Renal cortex interstitium (tissue), 11 donors: Measurements from ENCODE around the gene SFXN5. TPM values are rescaled to one million over a fixed set of nuclear protein-coding genes. Genes with fewer than 3 reads are reported as not detected.

Experiments
- DNase-seq, 11 donors: peaks; one replicate each; pipeline ENCODE4 v3.0.0-alpha.2; 2013; ENCODE audit warnings: low read depth in 9 of 11, low spot score in 4 of 11; ENCODE audit errors: extremely low read depth in 1 of 11
- polyA plus RNA-seq, 3 donors: library from polyadenylated mRNA; unstranded; fragments of 120-200 nt; gene quantifications; one replicate each; pipeline ENCODE4 v1.2.1, GENCODE V29; 2013; ENCODE audit not compliant: insufficient read length in 3 of 3

Gene SFXN5
- polyA plus RNA-seq, 3 donors, result 23.4 to 27.6 (median 24.7) TPM

DNA sequence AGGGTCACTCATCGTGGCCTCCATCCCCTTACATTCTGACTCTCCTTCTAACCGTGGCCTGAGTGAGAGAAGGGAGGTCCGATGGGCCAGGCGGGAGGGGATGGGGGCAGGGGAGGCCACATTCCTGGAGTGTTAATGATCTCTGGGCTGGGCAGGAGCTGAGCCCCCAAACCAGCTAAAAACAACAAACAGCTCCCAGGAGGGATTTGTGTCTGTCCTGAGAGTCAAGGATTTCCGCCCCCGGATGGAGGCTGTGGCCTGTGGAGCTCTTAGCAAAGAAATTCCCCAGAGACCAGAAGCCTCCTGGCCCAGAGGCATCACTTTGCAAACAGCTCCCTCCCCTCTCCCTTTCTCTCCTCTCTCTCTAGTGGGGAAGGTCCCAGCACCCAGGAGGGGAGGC is 130.7 kb downstream of the SFXN5 start:
- DNase-seq, result no peak

DNA sequence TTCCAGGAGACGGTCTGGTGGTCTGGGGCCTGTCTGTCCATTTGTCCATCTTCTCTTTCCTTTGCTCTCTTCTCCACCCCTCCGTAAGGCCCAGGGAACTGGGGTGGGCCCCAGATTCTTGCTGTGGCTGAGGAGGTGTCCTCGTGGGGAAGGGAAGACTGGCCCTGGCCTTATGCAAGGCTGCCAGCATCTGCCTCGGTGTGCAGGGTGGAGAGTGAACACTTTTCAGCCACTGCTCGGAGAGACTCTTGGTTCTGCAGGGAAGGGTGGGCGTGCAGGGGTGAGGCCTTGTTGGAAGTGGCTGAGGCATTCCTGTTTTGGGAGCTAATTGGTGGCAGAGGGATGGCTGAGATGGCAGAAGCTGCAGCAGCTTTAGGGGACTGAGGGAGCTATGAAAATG is 131.2 kb downstream of the SFXN5 start:
- DNase-seq, result no peak

DNA sequence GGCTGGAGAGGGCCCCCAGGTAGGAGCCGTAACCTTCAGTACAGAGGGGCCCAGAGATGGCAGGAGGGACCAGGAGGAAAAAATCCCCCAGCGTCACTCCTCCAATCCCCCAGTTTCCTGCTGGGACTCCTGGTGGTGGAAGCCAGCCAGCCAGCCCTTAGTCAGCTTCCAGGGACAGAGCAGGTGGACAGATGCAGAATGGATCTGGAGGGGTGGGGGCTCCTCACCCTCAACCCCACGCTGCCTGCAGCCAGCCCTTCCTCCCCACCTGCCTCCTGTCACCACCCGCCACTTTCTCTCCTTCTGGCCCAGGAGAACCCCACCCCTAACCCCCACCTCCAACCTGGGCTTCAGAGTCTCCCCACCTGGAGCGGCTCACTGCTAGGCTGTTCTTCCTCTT is 133.1 kb downstream of the SFXN5 start:
- DNase-seq, result no peak

DNA sequence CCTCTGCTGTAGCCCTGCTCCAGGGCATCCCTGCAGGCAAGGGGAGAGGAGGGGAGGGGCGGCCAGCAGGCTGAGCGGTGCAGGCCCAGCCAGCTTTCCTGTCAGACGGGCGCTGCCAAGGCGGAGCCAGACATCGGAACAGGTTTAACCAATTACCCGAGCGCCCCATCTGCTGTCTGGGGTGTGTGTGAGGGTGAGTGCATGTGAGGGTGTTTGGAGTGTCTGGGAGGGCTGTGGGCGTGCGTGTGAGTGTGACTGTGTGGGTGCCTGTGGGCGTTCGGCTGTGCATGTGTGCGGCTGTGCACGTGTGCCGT is 134.2 kb downstream of the SFXN5 start:
- DNase-seq, result no peak

DNA sequence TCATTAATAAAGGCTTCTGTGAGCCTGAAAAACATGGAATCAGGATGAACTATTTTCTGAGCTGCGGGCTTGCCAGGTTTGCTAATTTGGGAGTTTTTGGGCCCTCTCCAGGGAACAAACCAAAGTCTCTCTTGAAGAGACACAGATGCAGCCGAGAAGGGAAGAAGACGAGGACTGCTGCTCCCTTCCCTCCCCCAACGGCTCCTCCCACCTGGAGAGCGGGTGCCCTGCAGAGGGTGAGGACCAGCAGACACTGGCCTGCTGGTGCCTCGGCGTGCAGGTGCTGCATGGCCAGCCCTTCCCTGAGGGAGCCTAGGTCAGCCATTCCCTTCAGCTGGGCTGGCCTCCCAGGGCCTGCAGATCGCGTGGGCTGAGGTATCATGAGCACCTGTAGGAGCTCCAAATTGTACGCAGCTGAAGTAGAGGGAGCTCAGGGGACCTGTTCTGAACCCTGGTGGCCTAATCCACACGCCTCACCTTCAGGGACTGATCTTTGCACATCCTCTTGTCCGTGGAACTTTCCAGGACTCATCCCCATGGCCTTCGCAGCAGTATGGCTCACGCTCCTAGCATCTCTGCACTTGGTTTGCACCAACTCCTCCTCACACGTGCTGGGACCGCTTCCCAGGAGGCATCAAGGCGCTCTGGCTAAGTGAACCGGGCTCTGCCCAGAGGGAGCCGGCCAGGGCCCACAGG is 134.7 kb downstream of the SFXN5 start:
- DNase-seq, result no peak

DNA sequence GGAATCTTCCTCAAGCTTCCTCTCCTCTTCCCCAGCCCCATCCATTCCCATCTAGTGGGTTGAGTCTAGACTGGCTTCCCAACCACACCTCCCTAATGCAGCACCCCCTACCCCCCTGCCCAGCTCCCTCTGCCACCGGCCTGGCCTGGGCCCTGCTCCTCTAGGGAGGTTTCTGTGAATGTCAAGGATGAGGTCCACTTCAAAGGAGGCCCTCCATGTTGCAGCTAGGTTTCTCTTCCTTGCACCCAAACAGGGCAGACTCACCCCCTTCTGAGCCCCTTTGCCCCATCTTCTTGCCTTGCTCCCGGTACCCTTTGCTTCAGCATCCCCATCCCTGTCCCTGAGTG is 135.9 kb downstream of the SFXN5 start:
- no peak for DNase-seq

DNA sequence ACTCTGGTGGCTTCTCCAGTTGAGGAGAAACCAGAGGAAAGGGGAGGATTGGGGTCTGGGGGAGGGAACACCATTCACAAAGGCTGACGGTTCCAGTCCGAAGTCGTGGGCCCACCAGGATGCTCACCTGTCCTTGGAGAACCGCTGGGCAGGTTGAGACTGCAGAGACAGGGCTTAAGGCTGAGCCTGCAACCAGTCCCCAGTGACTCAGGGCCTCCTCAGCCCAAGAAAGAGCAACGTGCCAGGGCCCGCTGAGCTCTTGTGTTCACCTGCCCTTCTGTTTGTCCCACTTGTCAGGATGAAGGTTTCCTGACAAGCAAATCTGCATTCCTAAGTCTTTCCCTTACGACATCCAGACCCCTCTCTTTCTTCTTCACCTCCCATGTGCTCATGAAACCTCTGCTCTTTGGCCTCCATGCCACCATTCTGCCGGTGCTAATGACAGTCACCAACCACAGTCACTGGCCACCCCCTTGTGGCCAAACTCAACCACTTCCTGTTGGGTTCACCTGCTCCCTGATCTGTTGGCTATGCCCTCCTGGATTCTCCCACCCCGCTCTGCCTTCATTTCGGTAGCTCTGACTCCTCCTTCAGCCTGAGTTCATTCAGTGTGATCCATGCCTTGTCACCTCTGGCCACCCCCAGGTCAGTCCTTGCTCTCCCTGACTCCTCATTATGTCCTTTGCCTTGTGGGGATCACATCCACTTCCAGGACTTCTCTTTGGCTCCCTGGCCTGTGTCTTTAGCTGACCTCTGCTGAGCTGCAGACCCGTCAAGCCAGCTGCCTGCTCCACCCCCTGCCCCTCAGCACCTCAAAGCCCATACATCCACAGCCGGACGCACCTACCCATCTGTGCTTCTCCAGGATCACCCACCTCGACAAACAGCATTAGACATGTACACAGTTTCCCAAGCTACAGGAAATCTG is 136.6 kb downstream of the SFXN5 start:
- DNase-seq, result no peak

DNA sequence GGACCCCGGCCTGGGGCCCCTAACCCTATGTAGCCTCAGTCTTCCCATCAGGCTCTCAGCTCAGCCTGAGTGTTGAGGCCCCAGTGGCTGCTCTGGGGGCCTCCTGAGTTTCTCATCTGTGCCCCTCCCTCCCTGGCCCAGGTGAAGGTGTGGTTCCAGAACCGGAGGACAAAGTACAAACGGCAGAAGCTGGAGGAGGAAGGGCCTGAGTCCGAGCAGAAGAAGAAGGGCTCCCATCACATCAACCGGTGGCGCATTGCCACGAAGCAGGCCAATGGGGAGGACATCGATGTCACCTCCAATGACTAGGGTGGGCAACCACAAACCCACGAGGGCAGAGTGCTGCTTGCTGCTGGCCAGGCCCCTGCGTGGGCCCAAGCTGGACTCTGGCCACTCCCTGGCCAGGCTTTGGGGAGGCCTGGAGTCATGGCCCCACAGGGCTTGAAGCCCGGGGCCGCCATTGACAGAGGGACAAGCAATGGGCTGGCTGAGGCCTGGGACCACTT is 137.8 kb downstream of the SFXN5 start:
- DNase-seq, result no peak

DNA sequence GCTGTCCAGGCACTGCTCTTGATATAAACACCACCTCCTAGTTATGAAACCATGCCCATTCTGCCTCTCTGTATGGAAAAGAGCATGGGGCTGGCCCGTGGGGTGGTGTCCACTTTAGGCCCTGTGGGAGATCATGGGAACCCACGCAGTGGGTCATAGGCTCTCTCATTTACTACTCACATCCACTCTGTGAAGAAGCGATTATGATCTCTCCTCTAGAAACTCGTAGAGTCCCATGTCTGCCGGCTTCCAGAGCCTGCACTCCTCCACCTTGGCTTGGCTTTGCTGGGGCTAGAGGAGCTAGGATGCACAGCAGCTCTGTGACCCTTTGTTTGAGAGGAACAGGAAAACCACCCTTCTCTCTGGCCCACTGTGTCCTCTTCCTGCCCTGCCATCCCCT is 138.3 kb downstream of the SFXN5 start:
- no peak for DNase-seq

DNA sequence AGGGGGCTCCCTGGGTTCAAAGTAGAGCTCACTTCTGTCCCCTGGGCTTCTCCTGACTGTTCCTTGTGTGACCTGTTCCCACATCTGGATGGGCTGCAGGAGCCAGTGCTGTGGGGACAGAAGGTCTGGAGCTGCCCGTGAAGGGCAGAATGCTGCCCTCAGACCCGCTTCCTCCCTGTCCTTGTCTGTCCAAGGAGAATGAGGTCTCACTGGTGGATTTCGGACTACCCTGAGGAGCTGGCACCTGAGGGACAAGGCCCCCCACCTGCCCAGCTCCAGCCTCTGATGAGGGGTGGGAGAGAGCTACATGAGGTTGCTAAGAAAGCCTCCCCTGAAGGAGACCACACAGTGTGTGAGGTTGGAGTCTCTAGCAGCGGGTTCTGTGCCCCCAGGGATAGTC is 138.7 kb downstream of the SFXN5 start:
- DNase-seq, result no peak

DNA sequence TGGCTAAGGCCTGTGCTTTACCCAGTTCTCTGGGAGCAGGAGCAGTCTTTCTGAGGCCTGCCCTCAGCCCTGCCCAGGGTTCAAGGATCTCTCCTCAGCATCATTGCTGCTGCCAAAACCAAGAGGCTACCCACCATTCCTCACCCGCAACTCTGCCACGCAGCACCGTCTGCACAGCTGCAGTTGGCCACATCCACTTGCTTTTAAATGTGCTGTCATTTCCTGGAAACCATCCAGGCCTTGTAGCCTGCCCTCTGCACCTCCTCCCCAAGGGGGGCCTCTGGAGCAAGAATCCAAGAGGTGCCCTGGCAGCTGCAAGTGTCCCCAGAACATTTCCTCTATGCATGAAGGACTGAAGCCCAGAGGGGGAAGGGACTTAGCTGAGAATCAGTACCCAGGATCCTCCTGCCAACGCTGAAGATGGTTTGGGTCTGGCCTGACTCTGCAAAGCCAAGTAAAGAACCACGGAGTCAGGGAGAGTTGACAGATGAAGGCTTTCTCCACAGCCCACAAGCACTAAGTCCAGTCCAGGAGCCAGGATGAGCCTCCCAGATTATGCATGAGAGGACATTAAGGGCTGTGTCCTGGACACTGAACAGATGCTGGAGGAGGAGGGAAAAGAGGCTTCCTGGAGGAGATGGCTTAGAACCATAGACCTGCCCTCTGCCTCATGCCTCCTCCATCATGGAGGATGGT is 139.3 kb downstream of the SFXN5 start:
- DNase-seq, result no peak

DNA sequence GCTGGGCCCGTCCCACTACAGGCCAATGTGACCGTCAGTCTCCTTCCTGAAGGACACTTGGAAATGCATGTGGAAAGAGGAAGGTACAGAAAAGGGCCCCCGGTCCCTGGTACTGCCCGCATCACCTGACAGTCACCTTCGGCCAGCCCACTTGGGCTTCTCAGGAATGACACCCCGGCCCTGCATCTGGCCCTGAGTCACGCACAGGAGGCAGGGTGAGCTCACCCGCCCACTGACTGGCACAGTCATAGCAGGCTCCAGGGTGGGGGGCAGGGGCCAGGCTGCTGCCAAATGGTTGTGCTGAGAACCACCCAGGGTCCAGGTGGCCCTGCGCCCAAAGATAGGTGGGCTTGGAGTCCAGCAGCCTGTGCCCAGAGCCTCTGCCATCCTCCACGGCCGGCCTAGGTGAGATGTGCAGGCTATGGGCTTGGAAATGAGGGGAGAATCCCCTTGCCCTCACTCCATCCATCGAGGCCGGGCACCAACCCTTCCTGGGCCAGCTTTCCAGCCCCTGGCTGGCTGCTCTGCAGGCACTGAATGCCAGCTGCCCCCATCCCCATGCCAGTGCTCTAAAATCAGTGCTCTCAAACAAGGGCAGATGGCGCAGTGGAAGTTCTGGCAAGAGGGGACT is 140.1 kb downstream of the SFXN5 start:
- DNase-seq, result no peak

DNA sequence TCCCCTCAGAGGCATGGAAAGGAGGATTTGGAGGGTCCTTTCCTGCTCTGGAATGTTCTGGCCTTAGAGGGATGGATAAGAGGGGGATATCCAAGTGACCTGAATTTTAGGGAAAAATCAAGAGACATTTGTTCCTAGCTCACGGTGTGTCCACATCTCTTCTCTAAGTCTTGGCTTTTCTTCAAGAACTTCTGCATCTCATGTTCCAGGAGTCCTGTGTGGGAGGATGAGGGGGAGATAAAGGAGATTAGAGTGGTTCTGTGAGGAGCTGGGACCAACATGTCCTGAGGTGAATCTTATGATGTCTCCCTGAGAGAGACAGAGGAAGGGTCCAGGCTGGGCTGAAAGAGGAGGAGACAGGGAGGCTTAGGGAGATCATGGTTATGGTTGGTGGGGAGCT is 142.5 kb downstream of the SFXN5 start:
- no peak for DNase-seq

DNA sequence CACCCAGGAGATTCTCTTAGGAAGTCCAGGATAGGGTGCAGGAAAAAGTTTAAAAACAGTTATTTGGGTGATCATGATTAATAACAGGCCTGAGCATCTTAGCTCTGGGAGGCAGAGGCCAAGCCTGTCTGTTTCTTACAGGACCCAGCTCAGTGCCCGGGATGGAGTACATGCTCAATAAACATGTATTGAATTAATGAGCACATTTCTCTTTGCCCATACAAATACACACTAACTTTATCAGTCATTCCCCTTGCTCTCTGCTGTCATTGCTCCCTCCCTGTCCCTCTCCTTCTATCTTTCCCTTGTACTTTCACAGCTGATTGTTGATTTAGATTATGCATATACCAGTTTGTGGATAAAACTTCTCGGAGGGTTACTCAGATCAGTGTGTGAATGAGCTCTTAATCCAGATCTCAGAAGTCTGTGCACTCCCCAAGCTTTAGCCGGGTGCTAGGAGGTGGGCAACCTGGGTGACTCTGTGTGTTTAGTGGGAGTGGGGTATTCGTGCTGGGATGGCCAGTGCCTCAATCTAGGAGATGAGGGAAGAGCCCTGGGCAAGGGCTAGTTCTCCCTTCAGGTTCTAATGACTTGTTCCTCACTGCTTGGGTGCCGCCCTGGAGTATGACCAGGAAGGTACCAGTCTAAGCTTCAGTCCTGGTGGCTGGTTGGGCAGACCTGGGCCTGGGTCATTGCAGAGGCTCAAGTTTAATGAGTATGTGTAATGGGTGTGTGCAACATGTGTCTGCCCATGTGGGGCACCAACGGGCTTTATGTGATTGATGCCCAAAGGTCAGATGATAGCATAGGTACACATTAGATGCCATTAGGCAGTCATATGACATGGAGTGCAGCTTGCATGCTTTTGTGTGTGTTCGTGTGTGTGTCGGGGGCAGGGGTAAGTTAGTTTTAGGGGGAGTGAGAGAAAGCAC is 143.6 kb downstream of the SFXN5 start:
- DNase-seq, result no peak

DNA sequence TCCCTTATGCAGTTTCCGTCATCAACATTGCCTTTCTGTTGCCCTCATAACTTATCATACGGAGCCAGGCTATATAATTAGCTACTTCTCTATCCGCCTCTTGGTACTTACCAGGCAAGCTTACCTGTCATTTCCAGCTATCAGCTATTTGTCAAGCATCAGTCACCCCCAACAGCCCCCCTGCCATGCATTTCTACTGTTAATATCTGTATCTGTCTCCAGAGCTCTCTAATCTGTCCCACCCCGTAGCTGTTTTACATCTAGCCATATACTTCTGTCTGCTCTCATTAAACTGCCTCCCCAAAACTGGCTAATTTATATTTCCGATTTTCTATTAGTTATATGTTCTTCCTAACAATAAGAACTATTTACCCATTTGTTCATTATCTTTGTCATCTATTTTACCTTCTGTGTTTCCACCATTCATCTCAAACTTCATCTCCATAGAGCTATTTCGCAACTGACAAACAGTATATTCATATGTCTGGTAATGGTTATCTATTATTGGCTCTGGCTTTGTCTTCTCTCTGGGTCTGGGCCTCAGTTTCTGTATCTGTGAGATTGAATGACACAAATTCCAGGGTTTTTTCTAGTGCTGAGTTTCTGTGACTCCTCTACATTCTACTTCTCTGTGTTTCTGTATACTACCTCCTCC is 144.6 kb downstream of the SFXN5 start:
- no peak for DNase-seq

DNA sequence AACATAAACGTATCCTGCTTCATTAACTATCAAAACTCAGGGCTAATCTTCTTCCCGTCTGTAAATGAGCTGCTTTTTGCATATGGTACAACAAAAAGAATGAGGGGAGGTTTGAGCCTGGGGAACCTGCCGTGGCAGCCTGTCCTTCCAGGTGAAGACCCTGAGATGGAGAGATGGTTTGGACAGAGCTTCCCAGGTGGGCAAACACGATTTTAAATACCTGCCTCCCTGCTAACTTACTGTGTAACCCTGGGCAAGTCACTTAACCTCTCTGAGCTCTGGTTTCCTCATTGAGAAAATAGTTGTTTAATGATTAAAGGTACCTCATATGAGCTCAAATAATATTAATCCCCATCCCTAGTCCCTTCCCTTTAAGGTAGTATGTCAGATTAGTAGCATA is 145.1 kb downstream of the SFXN5 start:
- no peak for DNase-seq

DNA sequence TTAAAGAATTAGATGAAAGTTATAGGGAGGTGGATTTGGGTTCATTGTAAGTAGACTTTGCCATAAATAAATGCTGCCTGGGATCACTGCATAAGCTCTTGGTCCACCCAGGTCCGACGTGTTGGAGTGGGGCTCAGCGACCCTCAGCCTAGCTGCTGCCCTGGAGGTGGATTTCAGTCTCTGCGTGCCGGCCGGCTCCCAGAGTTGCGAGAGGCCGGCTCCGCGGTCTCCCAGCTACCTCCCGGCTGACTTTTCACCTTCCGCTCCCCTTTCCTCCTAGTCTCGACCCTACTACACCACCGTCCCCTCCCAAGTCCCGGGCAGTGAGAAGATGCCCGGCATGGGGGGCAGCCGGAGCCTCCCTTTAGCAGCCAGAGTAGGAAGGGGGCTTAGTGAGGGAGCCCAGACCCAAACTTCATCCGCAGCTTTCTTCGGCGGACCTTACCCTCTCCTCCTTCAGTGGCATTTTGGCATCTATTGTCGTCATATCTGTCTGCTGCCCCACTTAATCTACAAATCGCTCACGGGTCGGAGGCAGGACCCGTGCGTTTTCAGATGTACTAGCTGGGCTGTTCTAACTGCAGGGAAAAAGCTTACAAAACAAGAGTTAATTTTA is 146.1 kb downstream of the SFXN5 start:
- no peak for DNase-seq
